GM19025 (cell line): Measurements from ENCODE around the gene SMCO2.

Experiments
- ATAC-seq: cut with Tn5 transposase; IDR thresholded peaks from one replicate; pipeline ENCODE4 v1.9.1; 2021; ENCODE audit warnings: mild to moderate bottlenecking, low read depth, moderate library complexity; ENCODE audit not compliant: unreplicated experiment

Gene SMCO2

DNA sequence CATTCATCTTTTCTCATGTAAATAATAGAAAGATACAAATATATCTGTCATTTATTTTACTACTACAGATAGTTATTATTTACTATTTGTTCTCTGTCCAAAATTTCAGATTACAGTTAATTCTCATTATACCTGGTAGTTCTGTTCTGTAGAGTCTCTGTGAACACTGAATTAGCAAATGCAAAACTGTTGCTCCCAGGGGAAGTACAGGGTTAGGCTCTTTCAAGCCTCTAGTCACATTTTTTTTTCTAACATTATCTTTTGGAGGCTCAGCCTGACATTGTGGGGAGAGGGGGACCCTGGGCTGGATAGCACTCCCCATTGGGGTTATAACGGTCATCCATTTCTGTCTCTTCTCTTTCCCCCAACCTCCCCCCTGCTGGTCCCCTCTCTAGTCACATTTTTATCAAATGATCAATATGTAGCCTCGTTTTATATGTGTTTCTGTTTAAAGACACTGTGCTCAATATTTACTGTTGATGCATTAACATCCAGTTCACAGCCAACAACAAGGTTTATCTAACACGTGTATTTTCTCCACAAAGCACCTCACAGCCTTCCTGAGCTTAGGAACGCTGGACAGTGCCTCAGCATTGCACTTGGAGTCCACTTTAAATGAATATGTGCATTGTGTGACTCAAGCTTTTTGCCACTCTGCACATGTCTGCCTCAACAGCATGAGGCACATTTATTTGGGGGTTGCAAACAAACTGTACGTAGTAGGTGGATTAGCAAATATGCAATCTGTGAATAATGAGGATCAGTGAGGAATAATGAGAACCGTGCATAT is 4.7 kb downstream of the SMCO2 start:
- ATAC-seq: no peak

DNA sequence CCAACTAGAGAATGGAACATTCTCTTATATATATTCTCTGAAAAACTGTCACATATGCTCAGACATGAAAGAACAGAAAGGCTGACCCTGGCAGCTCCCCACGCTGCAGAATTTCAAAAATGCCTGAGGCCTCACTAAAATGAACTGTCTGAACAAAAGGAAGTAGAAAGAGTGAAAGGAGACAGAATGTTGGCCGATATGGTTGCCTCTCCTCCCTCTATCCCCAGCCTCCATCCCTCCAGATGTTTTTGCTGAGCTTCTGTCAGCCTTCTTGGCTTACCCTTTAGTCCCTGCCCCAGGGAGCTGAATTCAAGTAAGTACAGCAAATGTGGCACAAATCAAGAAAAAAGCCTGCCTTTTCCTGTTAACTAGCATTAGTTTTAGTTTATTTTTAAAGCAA is 6.9 kb downstream of the SMCO2 start:
- no peak for ATAC-seq

DNA sequence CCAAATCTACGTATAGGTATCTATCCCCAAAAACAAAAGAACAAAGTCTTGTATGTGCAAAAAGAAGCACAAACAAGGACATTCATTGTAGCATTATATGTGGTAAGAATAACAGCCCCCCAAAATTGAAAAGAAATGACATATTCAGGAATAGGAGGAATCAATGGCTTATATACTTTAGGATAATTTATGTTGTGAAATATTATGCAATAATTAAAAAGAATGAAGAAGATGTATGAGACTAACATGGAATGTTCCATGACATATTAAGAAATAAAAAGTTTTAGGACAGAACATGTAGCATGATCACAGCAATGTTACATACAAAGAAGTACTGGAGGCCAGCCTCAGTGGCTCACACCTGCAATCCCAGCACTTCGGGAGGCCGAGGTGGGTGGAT is 9.1 kb downstream of the SMCO2 start:
- ATAC-seq: no peak

DNA sequence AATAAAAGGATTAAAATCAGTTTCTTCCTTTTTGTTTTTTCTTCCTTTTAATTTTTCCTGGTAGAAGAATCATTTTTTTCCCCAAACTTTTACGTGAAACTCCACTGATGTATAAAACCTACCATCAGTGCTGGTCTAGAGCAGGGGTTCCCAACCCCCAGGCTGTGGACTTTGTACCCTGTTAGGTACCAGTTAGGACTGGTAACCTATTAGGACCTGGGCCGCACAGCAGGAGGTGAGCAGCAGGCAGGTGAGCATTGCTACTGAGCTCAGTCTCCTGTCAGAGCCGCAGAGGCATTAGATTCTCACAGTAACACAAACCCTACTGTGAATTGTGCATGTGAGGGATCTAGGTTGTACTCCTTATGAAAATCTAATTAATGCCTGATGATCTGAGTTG is 10.1 kb downstream of the SMCO2 start:
- ATAC-seq: no peak

DNA sequence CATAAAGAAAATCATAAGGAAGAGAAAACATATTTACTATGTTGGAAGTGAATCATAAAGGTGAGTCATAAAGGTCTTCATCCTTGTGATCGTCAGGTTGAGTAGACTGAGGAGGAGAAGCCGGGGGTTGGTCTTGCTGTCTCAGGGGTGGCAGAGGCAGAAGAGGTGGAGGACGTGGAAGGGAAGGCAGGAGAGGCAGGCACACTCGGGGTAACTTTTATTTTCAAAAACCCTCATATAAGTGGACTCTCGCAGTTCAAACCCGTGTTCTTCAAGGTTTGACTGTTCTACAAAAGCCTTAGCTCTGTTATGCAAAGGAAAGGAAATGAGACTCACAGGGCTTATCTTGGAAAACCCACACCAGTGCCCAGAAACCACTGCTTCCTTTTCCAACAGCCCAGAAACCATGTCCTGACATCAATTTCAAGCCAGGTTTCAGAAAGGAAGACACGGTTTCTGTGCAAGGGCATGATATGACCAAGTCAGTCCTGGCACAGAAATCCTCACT is 14.0 kb downstream of the SMCO2 start:
- no peak for ATAC-seq

DNA sequence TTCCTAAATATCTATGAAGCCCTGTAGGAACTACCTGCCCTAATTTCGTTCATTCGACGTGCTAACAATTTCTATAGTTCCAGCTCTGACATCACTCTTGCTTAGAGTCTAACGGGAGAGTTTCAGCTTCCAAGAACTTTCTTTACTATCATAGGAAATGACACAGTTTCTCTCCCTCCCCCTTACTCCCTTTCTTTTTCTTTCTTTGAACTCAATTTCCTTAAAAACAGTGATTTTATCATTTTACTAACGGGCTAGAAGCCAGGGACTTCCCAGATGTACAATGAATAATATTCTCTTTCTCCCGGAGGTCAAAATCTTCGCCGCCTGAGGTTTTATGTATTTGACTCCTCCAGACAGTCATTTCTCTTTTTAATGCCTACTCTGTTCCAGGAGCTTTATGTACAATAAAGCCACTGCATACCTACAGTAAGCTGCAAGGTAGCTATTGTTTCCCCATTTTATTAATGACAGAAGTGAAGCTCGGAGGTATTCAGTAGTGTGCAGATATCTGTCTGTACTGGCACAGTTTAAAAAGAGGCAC is 15.7 kb downstream of the SMCO2 start:
- ATAC-seq: no peak

DNA sequence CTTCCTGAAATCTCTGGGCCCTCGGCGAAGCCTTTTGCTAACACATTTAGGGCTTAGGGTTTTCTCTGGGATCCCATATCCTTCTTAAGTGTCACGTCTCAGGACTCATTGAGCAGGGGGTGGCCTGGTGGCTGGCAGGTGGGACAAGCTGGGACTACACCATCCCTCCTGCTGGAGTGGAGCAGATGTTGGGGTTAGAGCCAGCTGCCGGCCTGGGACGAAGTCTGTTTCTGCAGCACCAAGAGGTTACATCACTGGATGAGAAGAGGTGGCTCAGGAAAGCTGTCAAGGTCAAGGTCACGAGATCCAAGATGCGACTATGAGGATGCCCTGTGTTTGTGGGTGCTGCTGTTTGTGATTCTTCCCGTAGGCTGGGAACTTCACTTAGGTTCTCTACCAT is 16.3 kb downstream of the SMCO2 start:
- no peak for ATAC-seq

DNA sequence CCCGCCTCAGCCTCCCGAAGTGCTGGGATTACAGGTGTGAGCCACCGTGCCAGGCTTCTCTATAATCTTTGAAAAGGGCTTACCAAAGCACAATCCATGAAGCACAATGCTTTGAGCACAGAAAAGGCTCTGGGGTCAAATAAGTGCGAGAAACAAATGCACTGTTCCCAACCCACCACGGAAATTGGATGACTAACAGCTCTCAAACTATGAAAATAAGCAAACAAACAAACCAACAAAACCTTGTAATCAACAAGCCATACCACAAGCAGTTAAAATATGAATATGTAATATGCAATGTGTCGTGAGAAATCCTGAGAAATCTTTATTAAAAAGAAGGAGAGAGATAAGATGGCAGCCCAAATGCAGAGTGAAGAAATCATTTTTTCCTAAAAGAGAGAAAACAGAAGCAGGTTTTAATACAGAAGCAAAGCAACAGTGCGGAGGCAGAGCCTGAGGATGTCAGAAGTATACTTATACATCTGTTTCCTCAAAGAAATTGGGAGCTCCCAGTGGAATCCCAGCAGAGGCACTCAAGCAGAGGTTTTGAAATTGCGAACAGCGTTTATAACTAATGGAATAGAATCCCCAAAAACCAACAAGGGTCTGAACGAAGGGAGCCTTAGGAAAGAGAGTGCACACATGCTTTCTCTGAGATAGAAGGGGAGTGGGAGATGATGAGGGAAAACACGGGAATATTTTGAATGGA is 17.1 kb downstream of the SMCO2 start:
- no peak for ATAC-seq

DNA sequence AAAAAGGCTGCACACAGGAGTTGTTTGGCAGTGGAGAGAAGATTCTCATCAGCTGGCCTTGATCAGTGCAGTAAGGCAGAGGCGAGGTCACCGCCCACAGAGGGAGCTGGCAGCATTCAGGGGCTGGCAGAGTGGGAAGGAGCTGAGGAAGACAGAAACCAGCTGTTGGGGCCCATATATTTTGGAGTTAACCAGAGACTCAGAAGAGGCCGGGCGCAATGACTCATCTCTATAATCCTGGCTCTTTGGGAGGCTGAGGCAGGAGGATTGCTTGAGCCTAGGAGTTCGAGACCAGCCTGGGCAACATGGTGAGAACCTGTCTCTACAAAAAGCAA is 17.7 kb downstream of the SMCO2 start:
- ATAC-seq: no peak

DNA sequence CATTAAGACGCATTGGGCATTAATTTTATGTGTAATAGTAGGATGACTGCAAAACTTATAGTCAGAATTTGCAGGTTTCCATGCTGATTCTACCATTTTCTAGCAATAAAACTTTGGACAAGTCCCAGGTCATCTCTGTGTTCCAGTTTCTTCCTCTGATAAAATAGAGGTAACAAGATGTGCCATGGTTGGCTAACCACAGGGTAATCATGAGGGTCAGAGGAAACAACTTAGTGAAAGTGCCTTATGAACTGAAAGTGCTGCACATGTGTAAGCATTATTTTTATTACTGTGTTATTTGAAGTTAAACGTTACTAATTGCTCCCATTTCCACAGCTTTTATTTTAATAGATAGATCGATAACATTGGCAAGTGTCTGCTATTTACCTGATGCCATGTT is 21.1 kb downstream of the SMCO2 start:
- no peak for ATAC-seq

DNA sequence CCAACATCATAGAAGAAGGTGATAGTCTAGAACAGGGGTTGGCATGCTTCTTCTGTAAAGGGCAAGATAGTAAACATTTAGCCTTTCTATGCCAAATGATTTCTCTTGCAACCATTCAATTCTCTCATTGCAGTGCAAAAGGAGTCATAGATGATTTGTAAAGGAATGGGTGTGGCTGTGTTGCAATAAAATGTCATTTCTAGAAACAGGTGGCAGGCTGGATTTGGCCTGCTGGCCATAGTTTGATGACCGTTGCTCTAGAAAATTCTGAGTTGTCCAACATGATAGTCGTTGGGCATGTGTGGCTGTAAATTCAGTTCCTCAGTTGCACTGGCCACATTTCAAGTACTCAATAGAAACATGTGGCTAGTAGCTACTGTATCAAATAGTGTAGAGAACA is 21.7 kb downstream of the SMCO2 start:
- ATAC-seq: no peak

DNA sequence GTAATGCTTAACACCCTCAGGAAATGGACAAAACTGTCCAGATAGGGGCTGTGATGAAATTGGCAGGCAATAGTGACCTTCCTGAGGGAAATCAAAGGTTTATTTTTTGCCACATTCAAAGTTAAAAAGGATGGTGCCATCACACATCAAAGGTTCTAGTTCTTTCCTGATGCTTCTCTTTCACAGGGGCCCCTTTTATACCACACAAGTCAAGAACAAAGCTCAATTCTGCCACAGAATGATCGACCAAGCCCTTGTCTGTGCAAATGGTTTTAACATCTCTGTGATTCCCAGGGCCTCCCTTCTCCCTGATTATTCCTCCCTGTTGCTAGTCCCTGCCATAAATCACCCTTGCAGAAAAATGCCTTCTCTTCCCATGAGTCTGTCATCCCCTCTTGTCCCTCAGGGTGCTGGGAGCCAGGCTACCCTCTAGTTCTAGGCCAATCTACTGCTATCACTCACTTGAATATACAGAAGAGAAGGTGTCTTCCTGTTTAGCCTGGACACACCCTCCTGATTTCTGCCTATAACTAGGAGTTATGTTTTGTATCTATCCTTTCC is 22.7 kb downstream of the SMCO2 start:
- ATAC-seq: no peak

DNA sequence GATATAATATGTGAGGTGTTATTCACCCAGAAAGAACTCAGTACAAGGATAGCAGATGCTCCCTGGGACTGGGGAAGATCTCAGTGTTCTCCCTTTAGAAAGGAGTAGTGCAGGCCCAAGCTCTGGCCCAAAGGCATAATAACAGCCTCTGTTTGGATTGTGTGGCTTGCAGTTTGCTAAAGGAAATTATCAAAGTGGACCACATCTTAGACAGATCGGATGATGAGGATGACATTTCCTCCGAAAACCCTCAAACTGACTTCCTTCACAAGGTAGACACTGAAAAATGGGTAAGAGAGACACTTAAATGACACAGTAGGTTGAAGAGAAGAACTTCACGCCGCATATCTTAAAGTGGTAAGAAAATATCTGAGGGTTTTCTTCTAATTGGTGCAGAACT is 26.1 kb downstream of the SMCO2 start:
- no peak for ATAC-seq

DNA sequence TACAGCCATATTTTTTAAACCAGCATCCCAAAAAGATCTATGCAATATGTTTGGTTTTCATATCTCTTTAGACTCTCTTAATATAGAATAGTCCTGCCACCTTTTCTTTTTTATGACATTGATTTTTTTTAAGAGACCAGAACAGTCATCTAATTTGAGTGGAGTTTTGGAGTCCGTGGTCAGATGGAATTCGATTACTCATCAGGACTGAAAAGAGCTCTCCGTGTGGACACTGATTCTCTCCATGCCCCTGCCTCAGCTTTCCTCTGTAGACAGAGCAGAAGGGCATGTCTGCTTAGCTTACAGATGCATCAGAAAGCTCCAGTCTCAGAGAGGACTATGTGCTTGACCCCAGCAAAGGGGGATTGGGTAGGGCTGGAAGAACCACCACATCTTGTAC is 27.8 kb downstream of the SMCO2 start:
- ATAC-seq: no peak

DNA sequence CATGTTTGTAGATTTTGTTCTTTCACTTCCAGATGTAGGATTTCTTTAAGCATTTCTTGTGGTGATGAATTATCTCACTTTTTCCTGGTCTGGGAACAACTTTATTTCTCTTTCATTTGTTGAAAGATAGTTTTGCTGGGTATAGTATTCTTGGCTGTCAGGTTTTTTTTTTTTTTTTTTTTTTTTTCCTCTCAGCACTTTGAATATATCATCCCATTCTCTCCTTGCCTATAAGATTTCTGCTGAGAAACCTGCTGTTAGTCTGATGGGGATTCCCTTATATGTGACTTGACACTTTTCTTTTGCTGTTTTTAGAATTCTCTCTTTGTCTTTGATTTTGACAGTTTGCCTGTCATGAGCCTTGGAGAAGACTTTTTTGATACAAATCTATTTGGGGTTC is 30.5 kb downstream of the SMCO2 start:
- no peak for ATAC-seq

DNA sequence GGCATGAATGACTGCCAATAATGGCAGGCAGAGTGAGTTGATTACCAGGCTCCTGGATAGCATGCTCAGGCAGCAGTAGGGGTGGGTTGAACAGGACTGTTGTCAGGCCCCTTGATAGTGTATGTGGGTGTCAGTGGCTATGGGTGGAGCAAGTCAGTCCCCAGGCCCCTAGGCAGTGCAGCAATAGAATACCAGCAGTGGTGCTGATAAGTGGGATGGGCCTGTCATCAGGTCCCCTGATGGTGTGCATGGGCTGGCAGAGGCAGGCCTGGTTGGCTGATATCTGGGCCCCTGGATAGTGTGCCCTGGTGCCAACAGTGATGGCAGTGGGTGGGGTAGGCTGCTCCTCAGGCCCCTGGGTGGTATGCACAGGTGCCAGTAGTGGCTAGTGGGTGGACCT is 32.4 kb downstream of the SMCO2 start:
- no peak for ATAC-seq

DNA sequence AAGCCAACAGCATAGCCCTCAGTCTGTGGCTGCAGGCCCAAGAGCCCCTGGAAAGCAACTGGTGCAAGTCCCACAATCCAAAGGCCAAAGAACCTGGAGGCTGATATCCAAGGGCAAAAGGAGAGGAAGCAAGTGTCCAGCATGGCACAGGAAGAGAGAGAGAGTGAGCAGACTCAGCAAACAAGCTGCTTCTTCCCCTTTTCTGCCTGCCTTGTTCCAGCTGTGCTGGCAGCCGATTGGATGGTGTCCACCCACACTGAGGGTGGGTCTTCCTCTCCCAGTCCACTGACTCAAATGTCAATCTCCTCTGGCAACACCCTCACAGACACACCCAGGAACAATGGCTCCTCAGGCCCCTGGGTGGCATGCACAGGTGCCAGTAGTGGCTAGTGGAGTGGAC is 33.5 kb downstream of the SMCO2 start:
- no peak for ATAC-seq

DNA sequence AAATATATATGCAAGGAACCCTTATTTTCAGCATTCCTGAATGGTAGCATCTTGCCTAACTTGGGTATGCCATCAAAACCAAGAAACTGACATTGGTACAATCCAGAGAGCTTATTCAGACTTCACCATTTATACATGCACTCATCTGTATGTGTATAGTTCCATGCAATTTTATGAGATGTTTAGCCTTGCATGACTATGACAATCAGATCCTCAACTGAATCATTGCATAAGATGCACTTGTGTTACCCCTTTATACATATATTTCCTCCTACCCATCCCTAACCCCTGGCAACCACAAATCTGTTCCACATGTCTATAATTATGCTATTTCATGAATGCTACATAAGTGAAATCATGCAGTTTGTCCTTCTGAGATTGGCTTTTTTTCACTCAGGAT is 40.4 kb downstream of the SMCO2 start:
- no peak for ATAC-seq

DNA sequence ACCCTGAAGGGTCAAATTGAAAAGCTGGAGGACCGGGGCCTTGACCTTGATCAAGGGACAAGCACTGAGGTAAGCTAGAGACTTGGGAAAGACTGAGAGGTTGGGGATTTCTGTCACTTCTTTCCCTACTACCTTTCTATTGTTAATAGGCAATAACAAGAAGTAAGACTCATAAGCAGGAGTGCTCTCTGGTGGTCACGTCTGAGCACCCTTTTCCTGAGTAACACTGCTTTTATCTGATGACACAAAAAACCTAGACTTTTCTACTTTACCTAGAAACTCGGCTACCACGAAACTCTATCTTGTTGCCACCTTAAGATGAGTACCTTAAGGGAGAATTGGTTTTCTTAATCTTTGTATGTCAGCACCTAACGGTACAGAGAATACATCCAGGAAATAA is 41.9 kb downstream of the SMCO2 start:
- ATAC-seq: no peak

DNA sequence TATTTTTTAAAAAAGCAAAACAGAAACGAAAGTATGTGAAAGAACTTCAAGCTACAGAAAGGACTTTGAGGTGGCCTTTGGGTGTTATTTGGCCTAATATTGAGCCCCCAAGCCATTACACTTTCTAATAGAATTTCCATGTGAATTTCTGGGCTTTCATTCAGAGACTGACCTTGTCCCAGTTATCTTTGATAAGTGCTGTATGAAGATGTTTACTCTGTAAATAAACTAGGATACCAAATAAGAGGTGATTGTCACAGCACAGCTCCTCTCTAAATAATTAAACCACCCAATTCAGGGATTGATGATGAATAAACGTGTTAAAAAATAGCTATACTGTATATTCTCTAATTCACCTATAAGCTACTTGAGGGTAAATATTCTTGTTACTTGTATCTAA is 44.7 kb downstream of the SMCO2 start:
- ATAC-seq: no peak

DNA sequence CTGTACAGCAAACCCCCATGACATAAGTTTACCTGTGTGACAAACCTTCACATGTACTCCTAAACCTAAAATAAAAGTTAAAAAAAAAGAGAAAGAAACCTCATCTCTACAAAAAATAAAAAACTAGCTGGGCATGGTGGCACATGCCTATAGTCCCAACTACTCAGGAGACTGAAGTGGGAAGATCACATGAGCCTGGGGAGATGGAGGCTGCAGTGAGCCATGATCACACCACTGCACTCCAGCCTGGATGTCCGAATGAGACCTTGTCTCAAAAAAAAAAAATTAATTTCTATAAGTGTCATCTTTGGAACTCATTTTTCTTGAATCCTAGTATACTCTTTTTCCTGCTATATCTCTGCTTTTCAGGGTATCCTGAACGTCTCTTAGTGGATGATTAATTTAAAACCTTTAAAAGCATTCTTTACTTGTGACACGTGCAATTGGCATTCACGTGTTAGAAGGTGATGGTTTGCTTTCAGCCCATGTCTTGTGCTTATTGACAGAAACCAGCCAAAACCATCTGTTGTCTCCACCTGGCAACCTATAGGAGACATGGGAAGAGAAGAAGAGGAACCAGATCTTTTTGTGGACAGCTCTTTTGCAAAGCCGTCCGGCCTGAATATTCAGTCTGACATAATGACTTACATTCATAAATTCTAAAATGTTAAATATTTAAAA is 46.9 kb downstream of the SMCO2 start:
- no peak for ATAC-seq
